Suprapubic skin (tissue), 4 donors: ENCODE measurements around the gene KRT77. TPM values are rescaled to one million over a fixed set of nuclear protein-coding genes. Genes with fewer than 3 reads are reported as not detected.

Experiments
- DNase-seq, 2 donors: peaks; one replicate each; pipeline ENCODE4 v3.0.0-alpha.2; 2019; ENCODE audit warnings: low spot score in 2 of 2
- H3K27ac ChIP-seq: fragments of 200-600 bp; sonication (generic); one replicate; pipeline ENCODE4 v1.5.1; 2019
- H3K27me3 ChIP-seq: fragments of 200-600 bp; sonication (generic); one replicate; pipeline ENCODE4 v1.5.1; 2019
- H3K36me3 ChIP-seq: fragments of 200-600 bp; sonication (generic); one replicate; pipeline ENCODE4 v1.5.1; 2019
- H3K4me1 ChIP-seq: fragments of 200-600 bp; sonication (generic); one replicate; pipeline ENCODE4 v1.5.1; 2019
- H3K4me3 ChIP-seq: fragments of 200-600 bp; sonication (generic); one replicate; pipeline ENCODE4 v1.5.1; 2019; ENCODE audit warnings: mild to moderate bottlenecking
- H3K9me3 ChIP-seq: fragments of 200-600 bp; sonication (generic); one replicate; pipeline ENCODE4 v1.5.1; 2019
- CTCF ChIP-seq, 2 donors: fragments of 200-600 bp in 1 of 2; fragments of 450-650 bp in 1 of 2; sonication (generic) in 1 of 2; IDR thresholded peaks; one replicate each; pipeline ENCODE4 v1.5.1; 2016 to 2019; ENCODE audit warnings: antibody characterized with exemption in 2 of 2, mild to moderate bottlenecking in 1 of 2, moderate library complexity in 1 of 2
- EP300 ChIP-seq: sonication (generic); formaldehyde crosslinking; IDR thresholded peaks from one replicate; pipeline ENCODE4 v1.6.1; 2017; ENCODE audit warnings: antibody characterized with exemption
- POLR2A ChIP-seq, 2 donors: fragments of 450-650 bp; IDR thresholded peaks; one replicate each; pipeline ENCODE4 v1.6.1; 2017; ENCODE audit warnings: antibody characterized with exemption in 2 of 2, mild to moderate bottlenecking in 2 of 2, moderate library complexity in 2 of 2
- POLR2AphosphoS5 ChIP-seq, 3 donors: sonication (generic); formaldehyde crosslinking; IDR thresholded peaks; one replicate each; pipeline ENCODE4 v1.6.1; 2017; ENCODE audit warnings: antibody characterized with exemption in 3 of 3
- WGBS: methylation state at CpG from one replicate; pipeline ENCODE4 v1.1.5; 2018; 5-methylcytosine and 5-hydroxymethylcytosine counted together
- total RNA-seq, 4 donors: library from RNA; depleted of rRNA; stranded (reverse); fragments of >200 nt; gene quantifications; one replicate each; pipeline ENCODE4 v1.1.0, GENCODE V29; 2016

Gene KRT77
- total RNA-seq, 4 donors from 2014 or later = 146 to 424 (median 275) TPM

DNA sequence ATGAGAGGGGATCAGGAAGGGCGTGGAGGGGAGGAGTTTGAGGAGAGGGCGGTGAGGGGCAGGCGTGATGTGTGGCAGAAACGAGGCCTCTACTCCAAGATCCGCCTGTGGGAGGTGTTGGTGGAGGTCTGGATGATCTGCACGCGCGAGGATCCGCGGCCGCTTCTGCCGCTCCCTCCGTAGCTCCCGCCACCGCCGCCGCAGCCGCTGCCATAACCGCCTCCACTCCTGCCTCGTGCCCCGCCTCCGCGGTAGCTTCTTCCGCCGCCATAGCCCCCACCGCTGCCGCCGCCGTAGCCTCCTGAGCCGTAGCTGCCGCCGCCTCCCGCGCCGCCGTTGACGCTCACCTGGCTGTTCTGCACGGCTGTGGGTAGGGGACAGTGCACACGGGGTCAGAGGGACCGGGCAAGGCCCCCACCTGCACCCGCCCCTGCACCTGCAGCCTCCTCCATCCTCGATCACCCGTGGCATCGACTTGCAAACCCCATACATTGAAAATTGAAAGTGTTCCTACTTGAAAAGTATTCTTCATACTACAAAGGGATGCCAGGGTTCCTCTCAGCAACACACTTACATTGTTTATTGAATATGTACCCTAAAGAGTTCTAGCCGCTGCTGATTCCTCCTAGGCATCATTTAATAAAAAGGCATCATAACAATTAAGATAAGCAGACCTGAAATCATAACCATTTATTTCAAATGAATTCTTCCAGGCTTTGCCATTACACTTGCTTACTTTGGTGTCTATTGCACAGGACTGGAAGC is 12.1 kb downstream of the KRT77 start:
- H3K27me3 ChIP-seq = peaks cover 7% of the 10 kb centered on the region
- TF ChIP-seq POLR2AphosphoS5 (IDR thresholded peaks at IDR 0.05) (no peak), CTCF (IDR thresholded peaks at IDR 0.05) (no peak), POLR2A (IDR thresholded peaks at IDR 0.05) (no peak), EP300 (no peak)
- no peaks in the 10 kb centered on the region for H3K9me3 ChIP-seq
- H3K4me1 ChIP-seq = peaks cover 32% of the 10 kb centered on the region
- WGBS = 8% methylated on average over 21 of the region's 45 CpGs
- no peaks in the 10 kb centered on the region for H3K36me3 ChIP-seq
- H3K4me3 ChIP-seq = peak overlapping the region; percentile 28
- no peak overlapping the region for H3K27ac ChIP-seq
- no peak for DNase-seq

GRCh38 chr12:52690351-52691075 is 12.8 kb downstream of the KRT77 start:
- no peaks in the 10 kb centered on the region for H3K9me3 ChIP-seq
- H3K4me1 ChIP-seq = peaks cover 40% of the 10 kb centered on the region
- H3K36me3 ChIP-seq = no peaks in the 10 kb centered on the region
- TF ChIP-seq POLR2AphosphoS5 (IDR thresholded peaks at IDR 0.05) (no peak), EP300 (no peak), CTCF (IDR thresholded peaks at IDR 0.05) (no peak), POLR2A (IDR thresholded peaks at IDR 0.05) (no peak)
- H3K27me3 ChIP-seq = peaks cover 7% of the 10 kb centered on the region
- WGBS = 64% methylated on average over 8 of the region's 8 CpGs
- H3K4me3 ChIP-seq = peak overlapping the region; percentile 28
- H3K27ac ChIP-seq = no peak overlapping the region
- DNase-seq = no peak

DNA sequence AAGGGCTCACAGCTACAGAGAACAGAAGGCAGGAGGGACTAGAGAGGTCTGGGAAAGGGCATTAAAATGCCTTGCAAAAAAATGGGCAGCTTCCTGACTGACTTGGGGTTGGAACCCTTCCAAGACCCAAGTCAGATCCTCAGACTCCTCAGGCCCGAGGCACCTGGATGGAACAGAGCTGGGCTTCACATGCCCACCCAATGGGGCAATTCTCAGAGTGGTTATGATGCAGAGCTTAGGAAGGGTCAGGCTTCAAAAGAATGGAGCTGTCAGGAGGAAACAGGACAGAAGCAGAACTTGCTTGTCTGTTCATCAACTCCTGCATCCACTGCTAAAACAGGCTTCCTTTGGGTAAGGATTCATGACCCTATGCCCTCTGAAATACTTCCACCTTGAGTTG is 13.4 kb downstream of the KRT77 start:
- no peak overlapping the region for H3K27ac ChIP-seq
- H3K36me3 ChIP-seq = no peaks in the 10 kb centered on the region
- H3K9me3 ChIP-seq = no peaks in the 10 kb centered on the region
- TF ChIP-seq POLR2AphosphoS5 (IDR thresholded peaks at IDR 0.05) = no peak
- no peak for TF ChIP-seq EP300
- no peak for TF ChIP-seq POLR2A (IDR thresholded peaks at IDR 0.05)
- TF ChIP-seq CTCF (IDR thresholded peaks at IDR 0.05) = no peak
- DNase-seq = no peak
- no peak overlapping the region for H3K4me3 ChIP-seq
- H3K27me3 ChIP-seq = peaks cover 7% of the 10 kb centered on the region
- WGBS = 50% methylated on average over 1 of the region's 1 CpG
- H3K4me1 ChIP-seq = peaks cover 41% of the 10 kb centered on the region

GRCh38 chr12:52689239-52689638 is 14.1 kb downstream of the KRT77 start:
- no peak for DNase-seq
- H3K27me3 ChIP-seq = peaks cover 7% of the 10 kb centered on the region
- H3K36me3 ChIP-seq = no peaks in the 10 kb centered on the region
- TF ChIP-seq CTCF (IDR thresholded peaks at IDR 0.05) = no peak
- TF ChIP-seq POLR2A (IDR thresholded peaks at IDR 0.05) = no peak
- no peak for TF ChIP-seq EP300
- TF ChIP-seq POLR2AphosphoS5 (IDR thresholded peaks at IDR 0.05) = no peak
- H3K4me1 ChIP-seq = peaks cover 47% of the 10 kb centered on the region
- no peaks in the 10 kb centered on the region for H3K9me3 ChIP-seq
- H3K4me3 ChIP-seq = no peak overlapping the region
- H3K27ac ChIP-seq = peak overlapping the region; percentile 91

DNA sequence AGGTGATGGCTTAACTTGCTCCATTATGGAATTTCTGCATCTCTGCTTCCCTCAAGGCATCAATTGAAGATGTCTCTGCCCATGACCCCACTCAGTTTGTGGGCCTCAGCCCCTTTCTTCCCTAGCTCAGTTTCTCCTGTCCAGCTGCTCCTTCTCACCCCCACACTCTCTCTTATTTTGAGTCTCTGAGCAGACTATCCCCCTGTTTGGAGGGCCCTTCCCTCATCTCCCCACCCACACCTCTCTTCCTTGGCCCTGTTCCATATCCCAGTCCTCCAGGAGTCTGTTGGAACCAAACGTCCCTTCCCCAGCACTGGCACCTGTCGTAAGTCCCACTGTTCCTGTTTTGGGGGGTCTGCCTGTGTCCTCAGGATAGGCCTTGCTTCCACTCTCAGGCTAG is 14.8 kb downstream of the KRT77 start:
- peak overlapping the region; percentile 91 for H3K27ac ChIP-seq
- no peaks in the 10 kb centered on the region for H3K36me3 ChIP-seq
- 66% methylated on average over 2 of the region's 2 CpGs for WGBS
- DNase-seq = no peak
- H3K9me3 ChIP-seq = no peaks in the 10 kb centered on the region
- peaks cover 7% of the 10 kb centered on the region for H3K27me3 ChIP-seq
- no peak for TF ChIP-seq POLR2A (IDR thresholded peaks at IDR 0.05)
- no peak for TF ChIP-seq CTCF (IDR thresholded peaks at IDR 0.05)
- no peak for TF ChIP-seq POLR2AphosphoS5 (IDR thresholded peaks at IDR 0.05)
- no peak for TF ChIP-seq EP300
- peaks cover 55% of the 10 kb centered on the region for H3K4me1 ChIP-seq
- no peak overlapping the region for H3K4me3 ChIP-seq
